H9 (cell line): ENCODE data around the gene TSPAN1. TPM values are rescaled to one million over a fixed set of nuclear protein-coding genes. Genes with fewer than 3 reads are reported as not detected.

Experiments used
- DNase-seq: peaks from one replicate; pipeline ENCODE4 v3.0.0-alpha.2; 2017
- H2AFZ ChIP-seq: one replicate; pipeline ENCODE4 v1.6.1; 2013; ENCODE audit warnings: mild to moderate bottlenecking, low read length, control low read depth, moderate library complexity
- H2AK5ac ChIP-seq: 2 replicates; pipeline ENCODE4 v1.6.1; 2013; ENCODE audit warnings: low read length, control low read depth, mixed read lengths; ENCODE audit not compliant: insufficient read length
- H2BK120ac ChIP-seq: one replicate; pipeline ENCODE4 v1.6.1; 2013; ENCODE audit warnings: low read depth, mild to moderate bottlenecking, low read length, control low read depth, inconsistent platforms; ENCODE audit not compliant: poor library complexity, severe bottlenecking
- H2BK12ac ChIP-seq: 2 replicates; pipeline ENCODE4 v1.6.1; 2013; ENCODE audit warnings: low read length, control low read depth, mixed read lengths, low read depth; ENCODE audit not compliant: insufficient read length
- H2BK15ac ChIP-seq: 2 replicates; pipeline ENCODE4 v1.6.1; 2013; ENCODE audit warnings: low read depth, low read length, control low read depth
- H2BK20ac ChIP-seq: one replicate; pipeline ENCODE4 v1.6.1; 2013; ENCODE audit warnings: low read depth, mild to moderate bottlenecking, low read length, control low read depth, inconsistent platforms; ENCODE audit not compliant: poor library complexity, severe bottlenecking
- H2BK5ac ChIP-seq: 2 replicates; pipeline ENCODE4 v1.6.1; 2013; ENCODE audit warnings: low read length, control low read depth, mixed read lengths; ENCODE audit not compliant: insufficient read length
- H3K14ac ChIP-seq: 2 replicates; pipeline ENCODE4 v1.6.1; 2013; ENCODE audit warnings: low read length, control low read depth; ENCODE audit not compliant: insufficient read depth
- H3K18ac ChIP-seq: 2 replicates; pipeline ENCODE4 v1.6.1; 2013; ENCODE audit warnings: low read depth, mild to moderate bottlenecking, mixed read lengths, low read length, control low read depth; ENCODE audit not compliant: insufficient read length
- H3K23ac ChIP-seq: 2 replicates; pipeline ENCODE4 v1.6.1; 2013; ENCODE audit warnings: low read length, control low read depth, mixed read lengths, low read depth; ENCODE audit not compliant: insufficient read length
- H3K23me2 ChIP-seq: 2 replicates; pipeline ENCODE4 v1.6.1; 2013; ENCODE audit warnings: low read depth, mild to moderate bottlenecking, mixed read lengths, low read length, control low read depth; ENCODE audit not compliant: insufficient read length, poor library complexity, severe bottlenecking
- H3K27ac ChIP-seq: 2 replicates; pipeline ENCODE4 v1.5.1; 2013; ENCODE audit warnings: low read length, control low read depth, mixed read lengths, low read depth; ENCODE audit not compliant: insufficient read length
- H3K27me3 ChIP-seq: 2 replicates; pipeline ENCODE4 v1.6.1; 2013; ENCODE audit warnings: low read length, control low read depth, inconsistent platforms; ENCODE audit not compliant: insufficient read depth
- H3K4ac ChIP-seq: 2 replicates; pipeline ENCODE4 v1.6.1; 2013; ENCODE audit warnings: low read depth, mild to moderate bottlenecking, control low read depth, inconsistent platforms, low read length, moderate library complexity
- H3K4me1 ChIP-seq: 2 replicates; pipeline ENCODE4 v1.6.1; 2013; ENCODE audit warnings: low read length, control low read depth, inconsistent platforms; ENCODE audit not compliant: insufficient read depth
- H3K4me2 ChIP-seq: 2 replicates; pipeline ENCODE4 v1.6.1; 2013; ENCODE audit warnings: low read length, control low read depth, mixed read lengths; ENCODE audit not compliant: insufficient read length, insufficient read depth
- H3K56ac ChIP-seq: 2 replicates; pipeline ENCODE4 v1.6.1; 2013; ENCODE audit warnings: low read depth, mild to moderate bottlenecking, mixed read lengths, low read length, control low read depth; ENCODE audit not compliant: insufficient read length
- H3K79me1 ChIP-seq: 2 replicates; pipeline ENCODE4 v1.6.1; 2013; ENCODE audit warnings: low read depth, mild to moderate bottlenecking, moderate library complexity, low read length, control low read depth, inconsistent platforms; ENCODE audit not compliant: insufficient read depth, poor library complexity, severe bottlenecking
- H3K79me2 ChIP-seq: 2 replicates; pipeline ENCODE4 v1.6.1; 2013; ENCODE audit warnings: low read length, control low read depth, inconsistent platforms; ENCODE audit not compliant: insufficient read depth
- H3K9ac ChIP-seq: 2 replicates; pipeline ENCODE4 v1.6.1; 2013; ENCODE audit warnings: low read length, control low read depth, mixed read lengths; ENCODE audit not compliant: insufficient read length; ENCODE audit errors: extremely low read depth
- H3K9me3 ChIP-seq: one replicate; pipeline ENCODE4 v1.6.1; 2013; ENCODE audit warnings: low read depth, low read length, inconsistent platforms; ENCODE audit not compliant: control insufficient read depth
- H3T11ph ChIP-seq: one replicate; pipeline ENCODE4 v1.6.1; 2013; ENCODE audit warnings: mild to moderate bottlenecking, low read length, control low read depth, inconsistent platforms
- H4K20me1 ChIP-seq: one replicate; pipeline ENCODE4 v1.6.1; 2013; ENCODE audit not compliant: control insufficient read depth, insufficient read length, insufficient read depth
- H4K5ac ChIP-seq: 2 replicates; pipeline ENCODE4 v1.6.1; 2013; ENCODE audit warnings: low read depth, mild to moderate bottlenecking, mixed read lengths, low read length, control low read depth; ENCODE audit not compliant: insufficient read length
- H4K8ac ChIP-seq: replicated peaks from 2 replicates; pipeline ENCODE4 v1.6.1; 2013; ENCODE audit warnings: low read length, control low read depth, mixed read lengths, low read depth; ENCODE audit not compliant: insufficient read length
- H4K91ac ChIP-seq: 2 replicates; pipeline ENCODE4 v1.6.1; 2013; ENCODE audit warnings: low read depth, mild to moderate bottlenecking, moderate library complexity, mixed read lengths, low read length, control low read depth; ENCODE audit not compliant: insufficient read length
- H3K27ac Mint-ChIP-seq, 3 experiments: 2 replicates in 2 of 3; 3 replicates in 1 of 3; pipeline ENCODE4 v1.8.0; 2020 to 2021; ENCODE audit warnings: mixed read lengths in 3 of 3, mild to moderate bottlenecking in 1 of 3, moderate library complexity in 1 of 3
- H3K27me3 Mint-ChIP-seq: 2 replicates; pipeline ENCODE4 v1.8.0; 2021; ENCODE audit warnings: low read depth, mild to moderate bottlenecking, moderate library complexity, mixed read lengths
- H3K36me3 Mint-ChIP-seq, 3 experiments: 2 replicates in 2 of 3; 3 replicates in 1 of 3; pipeline ENCODE4 v1.8.0; 2020 to 2021; ENCODE audit warnings: low read depth in 3 of 3, mixed read lengths in 3 of 3; ENCODE audit not compliant: insufficient read depth in 1 of 3
- H3K4me1 Mint-ChIP-seq, 2 experiments: 2 replicates each; pipeline ENCODE4 v1.8.0; 2020; ENCODE audit warnings: mixed read lengths in 2 of 2
- H3K4me3 Mint-ChIP-seq, 2 experiments: 2 replicates in 1 of 2; 3 replicates in 1 of 2; pipeline ENCODE4 v1.8.0; 2020 to 2021; ENCODE audit warnings: mild to moderate bottlenecking in 2 of 2, mixed read lengths in 2 of 2, moderate library complexity in 1 of 2
- H3K9me3 Mint-ChIP-seq, 2 experiments: 2 replicates in 1 of 2; 3 replicates in 1 of 2; pipeline ENCODE4 v1.8.0; 2020; ENCODE audit warnings: mild to moderate bottlenecking in 2 of 2, mixed read lengths in 2 of 2, moderate library complexity in 1 of 2
- CTCF ChIP-seq: fragments of 200-600 bp; sonication (generic); conservative IDR thresholded peaks from 3 replicates; pipeline ENCODE4 v1.8.0; 2021; ENCODE audit warnings: antibody characterized with exemption, mild to moderate bottlenecking
- WGBS: extraction: QIAGEN DNeasy Blood & Tissue Kit; methylation state at CpG from one replicate; pipeline ENCODE4 v1.1.7; 2013; ENCODE audit warnings: missing lambda C conversion rate, low lambda C conversion rate, mixed read lengths; ENCODE audit not compliant: insufficient read length; ENCODE audit errors: extremely low coverage; 5-methylcytosine and 5-hydroxymethylcytosine counted together
- long read RNA-seq: library from polyadenylated mRNA; unstranded; transcript quantifications from one replicate; pipeline ENCODE4 v2.0.0, GENCODE V29; 2020
- total RNA-seq: library from RNA; stranded (reverse); gene quantifications from 2 replicates; pipeline ENCODE4 v1.2.1, GENCODE V29; 2021

The TSPAN1 gene
- not detected in 2 replicates for total RNA-seq
- long read RNA-seq, result 0 reads

GRCh38 chr1:46174448-46175231 is at the start of gene TSPAN1:
Gene TSPAN1, plus strand, starts transcription at chr1:46175087. Its CDS starts 6,021 bp downstream, at chr1:46181108.
- Histone ChIP-seq H2AFZ (no peak within 1 kb of the TSS), H3K56ac (no peak within 1 kb of the TSS), H4K5ac (no peak within 1 kb of the TSS), H3K27me3 (no peaks in the 10 kb centered on the region; the same call in 1 of the 2 replicates), H3K4me2 (no peak within 1 kb of the TSS), H3K14ac (no peak within 1 kb of the TSS), H3K4ac (no peak within 1 kb of the TSS), H4K8ac (no peak within 1 kb of the TSS), H4K91ac (no peak within 1 kb of the TSS), H3K9me3 (no peaks in the 10 kb centered on the region), H3K27ac (no peak within 1 kb of the TSS), H2BK120ac (no peak within 1 kb of the TSS), H2BK5ac (no peak within 1 kb of the TSS), H3K9ac (no peak within 1 kb of the TSS), H3K18ac (no peak within 1 kb of the TSS), H2AK5ac (no peak within 1 kb of the TSS), H2BK15ac (no peak within 1 kb of the TSS), H3K23me2 (no peaks in the 10 kb centered on the region), H2BK20ac (no peak within 1 kb of the TSS), H3T11ph (no peak within 1 kb of the TSS), H3K4me1 (peaks cover 12% of the 10 kb centered on the region; the same call in 1 of the 2 replicates), H3K79me2 (no peaks in the 10 kb centered on the region), H4K20me1 (no peaks in the 10 kb centered on the region), H3K23ac (no peak within 1 kb of the TSS), H2BK12ac (no peak within 1 kb of the TSS), H3K79me1 (no peaks in the 10 kb centered on the region)
- TF ChIP-seq CTCF, result no peak
- H3K9me3 Mint-ChIP-seq, result no peaks in the 10 kb centered on the region; a peak in 1 of 5 replicates
- no peak for DNase-seq
- H3K4me1 Mint-ChIP-seq, result peaks cover 6 to 11% of the 10 kb centered on the region in 2 experiments
- no peak within 1 kb of the TSS for H3K4me3 Mint-ChIP-seq
- no peaks in the 10 kb centered on the region for H3K36me3 Mint-ChIP-seq
- WGBS, result no CpG with 5 or more reads among the region's 11 CpGs
- peaks cover 19% of the 10 kb centered on the region for H3K27me3 Mint-ChIP-seq
- H3K27ac Mint-ChIP-seq, result no peak within 1 kb of the TSS
